ENCODE data around the gene TRPM5. TPM values are rescaled to one million over a fixed set of nuclear protein-coding genes. Genes with fewer than 3 reads are reported as not detected.

The TRPM5 gene
- total RNA-seq, 3 donors from 2014 or later, result 2.2 to 3.7 (median 2.5) TPM

DNA sequence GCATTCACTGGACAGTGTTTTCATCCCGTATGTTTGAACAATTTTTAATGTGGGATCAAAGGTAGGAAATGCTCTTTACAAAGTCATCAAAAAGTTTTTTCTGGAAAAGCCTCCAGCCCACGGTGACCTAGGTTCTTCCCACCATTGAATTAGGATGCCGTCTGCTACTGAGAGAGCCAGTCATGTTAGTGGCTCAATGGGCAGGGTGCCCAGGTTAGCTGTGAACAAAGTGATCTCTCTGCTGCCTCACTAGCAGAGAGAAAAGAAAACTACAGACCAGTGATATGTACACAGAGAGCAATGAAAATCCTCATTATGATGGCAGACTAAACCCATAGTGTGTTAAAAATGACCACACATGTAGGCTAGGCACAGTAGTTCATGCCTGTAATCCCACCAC lies 32.9 kb upstream of the TRPM5 start:
- TF ChIP-seq, protein P1, sequence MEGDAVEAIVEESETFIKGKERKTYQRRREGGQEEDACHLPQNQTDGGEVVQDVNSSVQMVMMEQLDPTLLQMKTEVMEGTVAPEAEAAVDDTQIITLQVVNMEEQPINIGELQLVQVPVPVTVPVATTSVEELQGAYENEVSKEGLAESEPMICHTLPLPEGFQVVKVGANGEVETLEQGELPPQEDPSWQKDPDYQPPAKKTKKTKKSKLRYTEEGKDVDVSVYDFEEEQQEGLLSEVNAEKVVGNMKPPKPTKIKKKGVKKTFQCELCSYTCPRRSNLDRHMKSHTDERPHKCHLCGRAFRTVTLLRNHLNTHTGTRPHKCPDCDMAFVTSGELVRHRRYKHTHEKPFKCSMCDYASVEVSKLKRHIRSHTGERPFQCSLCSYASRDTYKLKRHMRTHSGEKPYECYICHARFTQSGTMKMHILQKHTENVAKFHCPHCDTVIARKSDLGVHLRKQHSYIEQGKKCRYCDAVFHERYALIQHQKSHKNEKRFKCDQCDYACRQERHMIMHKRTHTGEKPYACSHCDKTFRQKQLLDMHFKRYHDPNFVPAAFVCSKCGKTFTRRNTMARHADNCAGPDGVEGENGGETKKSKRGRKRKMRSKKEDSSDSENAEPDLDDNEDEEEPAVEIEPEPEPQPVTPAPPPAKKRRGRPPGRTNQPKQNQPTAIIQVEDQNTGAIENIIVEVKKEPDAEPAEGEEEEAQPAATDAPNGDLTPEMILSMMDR (IDR thresholded peaks at IDR 0.05), result no peak
- Histone ChIP-seq H3K9me3 (peaks cover 7% of the 10 kb centered on the region), H3K36me3 (ENCODE audit: low read depth) (no peaks in the 10 kb centered on the region), H3K4me3 (no peak overlapping the region), H3K4me1 (ENCODE audit: low read depth) (no peaks in the 10 kb centered on the region)
- ATAC-seq (no peak), DNase-seq (no peak)
- intact Hi-C loops (cut with DNase I, micrococcal nuclease), result no loop called here

DNA sequence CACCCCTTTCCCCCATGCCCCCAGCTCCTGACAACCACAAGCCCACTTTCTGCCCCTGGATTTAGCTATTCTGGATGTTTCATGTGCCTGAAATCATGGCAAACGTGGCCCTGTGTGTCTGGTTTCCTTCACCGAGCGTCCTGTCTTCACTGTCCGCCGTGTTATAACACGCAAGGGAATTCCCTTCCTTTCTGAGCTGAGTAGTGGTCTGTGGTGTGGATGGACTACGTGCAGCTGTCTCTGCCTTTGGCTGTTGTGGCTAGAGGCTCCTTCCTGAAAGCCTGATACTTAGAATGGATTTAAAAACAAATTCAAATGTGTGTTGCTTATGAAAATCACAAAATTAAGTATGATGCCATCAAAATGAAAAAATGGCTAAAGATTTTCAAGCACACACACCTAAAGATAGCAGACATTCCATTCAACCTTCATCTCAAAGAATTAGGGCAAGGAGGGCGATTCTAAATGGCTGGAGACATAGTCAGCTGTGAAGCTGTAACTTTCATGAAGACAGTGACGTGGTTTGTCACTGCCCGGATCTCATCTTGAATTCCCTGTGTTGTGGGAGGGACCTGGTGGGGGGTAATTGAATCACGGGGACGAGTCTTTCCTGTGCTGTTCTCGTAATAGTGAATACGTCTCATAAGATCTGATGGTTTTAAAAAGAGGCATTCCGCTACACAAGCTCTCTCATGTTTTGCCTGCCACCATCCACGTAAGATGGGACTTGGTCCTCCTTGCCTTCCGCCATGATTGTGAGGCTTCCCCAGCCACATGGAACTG lies 31.0 kb upstream of the TRPM5 start:
- Histone ChIP-seq H3K36me3 (ENCODE audit: low read depth) (no peaks in the 10 kb centered on the region), H3K9me3 (peaks cover 7% of the 10 kb centered on the region), H3K4me3 (no peak overlapping the region), H3K4me1 (ENCODE audit: low read depth) (no peaks in the 10 kb centered on the region)
- DNase-seq (no peak), ATAC-seq (no peak)
- TF ChIP-seq, protein P1 (IDR thresholded peaks at IDR 0.05), result no peak
- intact Hi-C loops (cut with DNase I, micrococcal nuclease), result no loop called here

DNA sequence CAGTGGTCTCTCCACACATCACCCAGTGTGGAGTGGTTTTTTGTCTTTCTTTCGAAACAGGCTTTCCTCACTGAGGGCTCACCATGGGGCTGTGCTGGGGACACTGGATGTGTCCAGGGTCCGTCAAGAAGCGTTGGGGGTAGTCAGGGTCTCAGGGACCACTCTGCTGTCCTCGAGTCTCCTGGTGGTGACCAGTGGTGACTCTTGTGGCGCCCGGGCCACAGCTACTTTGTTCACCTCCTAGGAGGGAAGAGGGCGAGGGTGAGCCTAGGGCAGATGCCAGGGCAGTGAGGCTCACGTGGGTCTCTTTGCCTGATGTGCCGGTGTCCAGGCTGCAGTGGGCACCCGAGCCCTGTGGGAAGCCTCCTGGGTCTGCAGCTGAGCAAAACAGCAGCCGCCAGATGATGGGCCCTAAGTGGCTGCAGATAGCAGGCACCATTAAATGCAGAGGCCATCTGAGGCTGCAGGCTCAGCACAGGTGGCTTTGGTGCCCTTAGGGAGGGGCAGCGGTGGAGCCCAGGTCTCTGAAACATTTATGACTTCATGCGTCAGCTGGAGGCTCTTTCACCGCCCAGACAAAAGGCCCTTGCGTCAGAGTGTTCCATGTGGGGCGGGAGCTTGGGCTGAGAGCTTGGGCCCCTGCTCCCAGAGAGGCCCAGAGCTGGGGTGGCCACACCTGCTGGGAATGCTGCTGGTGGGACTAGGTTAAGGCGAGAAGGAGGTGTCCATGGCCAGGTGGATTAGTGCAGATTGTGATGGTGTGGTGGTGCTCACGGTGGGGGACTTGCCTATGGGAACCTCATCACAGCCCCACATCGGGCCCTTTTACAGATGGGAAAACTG lies 30.0 kb upstream of the TRPM5 start:
- no peaks in the 10 kb centered on the region for H3K36me3 ChIP-seq (ENCODE audit: low read depth)
- H3K4me1 ChIP-seq (ENCODE audit: low read depth), result no peaks in the 10 kb centered on the region
- TF ChIP-seq, protein P1 (IDR thresholded peaks at IDR 0.05), result no peak
- no peak overlapping the region for H3K4me3 ChIP-seq
- intact Hi-C loops (cut with DNase I, micrococcal nuclease), result no loop called here
- DNase-seq, result peak; percentile 61 to 71 (median 66)
- peak; percentile 96 for ATAC-seq
- peaks cover 3% of the 10 kb centered on the region for H3K9me3 ChIP-seq

DNA sequence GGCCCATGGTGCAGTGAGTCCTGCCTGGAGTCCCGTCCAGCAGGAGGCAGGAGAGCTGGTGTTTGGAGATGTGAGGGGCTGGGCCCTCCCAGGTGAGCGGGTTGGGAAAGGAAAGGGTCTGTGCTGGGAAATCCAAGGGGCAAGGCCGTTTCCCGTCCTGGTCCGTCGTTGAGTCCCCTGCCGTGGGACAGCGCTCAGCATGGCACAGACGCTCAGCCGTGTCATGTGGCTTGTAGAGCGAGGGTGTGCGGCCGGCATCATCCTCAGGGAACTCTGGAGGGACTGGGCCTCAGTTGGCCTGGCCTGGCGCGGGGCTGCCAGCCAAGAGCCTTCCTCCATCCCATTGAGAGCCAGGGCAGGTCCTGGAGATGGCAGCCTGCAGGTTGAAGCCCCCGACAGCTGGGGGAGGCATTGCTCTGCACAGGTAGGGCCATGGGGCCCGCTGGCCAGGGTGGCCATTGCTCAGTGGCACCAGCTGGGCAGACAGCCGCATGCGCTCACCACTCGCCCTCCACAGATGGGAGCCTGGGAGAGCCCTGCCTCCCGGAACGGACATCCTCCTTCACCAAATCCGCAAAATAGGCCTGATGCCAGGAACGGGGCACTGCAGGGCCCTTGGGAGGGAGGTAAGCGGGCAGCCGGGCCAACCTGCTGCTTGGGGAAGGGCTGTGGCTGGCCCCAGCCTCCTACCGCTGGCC lies 29.2 kb upstream of the TRPM5 start:
- ATAC-seq, result no peak
- Histone ChIP-seq H3K4me1 (ENCODE audit: low read depth) (no peaks in the 10 kb centered on the region), H3K9me3 (no peaks in the 10 kb centered on the region), H3K36me3 (ENCODE audit: low read depth) (no peaks in the 10 kb centered on the region), H3K4me3 (no peak overlapping the region)
- TF ChIP-seq, protein P1 (IDR thresholded peaks at IDR 0.05), result no peak
- no peak for DNase-seq
- intact Hi-C loops (cut with DNase I, micrococcal nuclease), result no loop called here

DNA sequence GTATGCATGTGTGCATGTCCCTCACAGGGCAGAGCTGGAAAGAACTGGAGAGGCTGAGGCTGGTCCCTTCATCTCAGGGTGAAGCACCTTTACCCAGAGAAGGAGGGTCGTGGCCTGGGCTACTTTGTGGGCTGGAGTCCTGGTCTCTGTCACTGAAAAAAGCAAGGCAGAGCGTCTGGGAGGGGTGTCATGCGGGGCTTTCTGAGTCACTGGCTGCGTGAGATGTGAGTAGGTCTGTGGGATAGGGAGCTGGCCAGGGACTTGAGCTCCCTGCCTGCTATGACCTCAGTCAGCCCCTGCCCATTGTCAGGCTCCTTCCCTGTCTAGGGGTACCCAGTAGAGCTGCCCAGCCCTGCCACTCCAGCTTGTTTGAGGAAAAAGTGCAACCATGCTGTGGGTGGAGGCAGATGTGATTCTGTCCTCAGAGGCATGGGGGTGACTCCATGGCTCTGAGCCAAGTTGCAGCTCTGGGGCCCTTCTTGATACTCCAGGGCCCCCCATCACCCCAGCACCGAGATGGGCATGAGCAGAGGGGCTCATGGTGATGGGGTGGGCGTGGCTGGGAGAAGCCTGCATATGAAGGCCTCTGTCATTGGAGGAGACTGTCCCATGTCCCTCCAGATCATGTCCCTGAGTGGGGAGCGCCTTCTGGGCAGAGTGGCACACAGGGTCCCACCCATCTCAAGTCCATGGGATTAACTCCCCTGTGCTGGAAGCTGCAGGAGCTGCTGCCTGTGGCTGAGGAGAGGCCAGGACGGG lies 28.3 kb upstream of the TRPM5 start:
- Histone ChIP-seq H3K36me3 (ENCODE audit: low read depth) (no peaks in the 10 kb centered on the region), H3K9me3 (no peaks in the 10 kb centered on the region), H3K4me3 (no peak overlapping the region), H3K4me1 (ENCODE audit: low read depth) (peaks cover 2% of the 10 kb centered on the region)
- ATAC-seq (no peak), DNase-seq (no peak)
- TF ChIP-seq, protein P1 (IDR thresholded peaks at IDR 0.05), result no peak
- intact Hi-C loops (cut with DNase I, micrococcal nuclease), result no loop called here
